Adipocyte (in vitro differentiated cells): Measurements from ENCODE around the gene ABHD17B.

Experiments used
- DNase-seq: peaks from one replicate; pipeline ENCODE4 v3.0.0-alpha.2; 2015; ENCODE audit warnings: low read depth
- H3K27me3 ChIP-seq: replicated peaks from 2 replicates; pipeline ENCODE4 v1.7.0; 2013; ENCODE audit warnings: mild to moderate bottlenecking, low read length, moderate library complexity; ENCODE audit not compliant: control insufficient read depth, insufficient read depth
- H3K36me3 ChIP-seq: 2 replicates; pipeline ENCODE4 v1.7.0; 2013; ENCODE audit warnings: low read length, mild to moderate bottlenecking, moderate library complexity; ENCODE audit not compliant: control insufficient read depth, insufficient read depth, severe bottlenecking
- H3K4me1 ChIP-seq: 2 replicates; pipeline ENCODE4 v1.7.0; 2013; ENCODE audit warnings: mild to moderate bottlenecking, low read length, moderate library complexity; ENCODE audit not compliant: control insufficient read depth, insufficient read depth
- H3K4me3 ChIP-seq: 2 replicates; pipeline ENCODE4 v1.7.0; 2013; ENCODE audit warnings: mild to moderate bottlenecking, low read length, moderate library complexity
- H3K9ac ChIP-seq: 2 replicates; pipeline ENCODE4 v1.7.0; 2013; ENCODE audit warnings: mild to moderate bottlenecking, low read length, moderate library complexity
- H3K9me3 ChIP-seq: 2 replicates; pipeline ENCODE4 v1.7.0; 2013; ENCODE audit warnings: mild to moderate bottlenecking, low read length, moderate library complexity; ENCODE audit not compliant: control insufficient read depth

Gene ABHD17B

DNA sequence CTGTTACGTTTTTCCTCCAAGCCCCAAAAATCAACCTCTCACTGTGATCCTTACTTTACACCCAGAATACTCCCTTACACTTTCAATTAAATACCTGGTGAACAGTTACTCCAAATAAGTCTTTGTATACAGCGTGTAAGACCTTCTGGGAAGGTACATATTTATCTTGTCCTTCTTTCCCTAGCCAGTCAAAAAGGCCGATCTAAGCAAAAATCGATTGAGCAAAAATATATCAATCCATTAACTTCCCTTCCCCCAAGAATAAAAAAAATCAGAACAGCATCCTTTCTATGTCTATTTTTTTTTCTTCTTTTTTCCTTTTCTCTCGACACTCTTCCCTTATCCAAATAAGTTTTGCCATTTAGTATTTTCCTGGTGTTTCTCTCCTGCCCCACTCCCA, 71.3 kb downstream of the ABHD17B start:
- H3K9ac ChIP-seq, result no peak overlapping the region
- H3K4me3 ChIP-seq, result no peak overlapping the region
- H3K4me1 ChIP-seq, result no peaks in the 10 kb centered on the region
- no peak for DNase-seq
- no peaks in the 10 kb centered on the region for H3K36me3 ChIP-seq
- H3K27me3 ChIP-seq, result no peaks in the 10 kb centered on the region
- H3K9me3 ChIP-seq, result peaks cover 1% of the 10 kb centered on the region

- no peak overlapping the region for H3K9ac ChIP-seq
- no peak for DNase-seq
- no peaks in the 10 kb centered on the region for H3K36me3 ChIP-seq
- H3K9me3 ChIP-seq, result peaks cover 6% of the 10 kb centered on the region
- H3K4me3 ChIP-seq, result no peak overlapping the region
- H3K27me3 ChIP-seq, result no peaks in the 10 kb centered on the region
- H3K4me1 ChIP-seq, result no peaks in the 10 kb centered on the region
Measured at GRCh38 chr9:71835596-71835995, 75.4 kb downstream of the ABHD17B start.

DNA sequence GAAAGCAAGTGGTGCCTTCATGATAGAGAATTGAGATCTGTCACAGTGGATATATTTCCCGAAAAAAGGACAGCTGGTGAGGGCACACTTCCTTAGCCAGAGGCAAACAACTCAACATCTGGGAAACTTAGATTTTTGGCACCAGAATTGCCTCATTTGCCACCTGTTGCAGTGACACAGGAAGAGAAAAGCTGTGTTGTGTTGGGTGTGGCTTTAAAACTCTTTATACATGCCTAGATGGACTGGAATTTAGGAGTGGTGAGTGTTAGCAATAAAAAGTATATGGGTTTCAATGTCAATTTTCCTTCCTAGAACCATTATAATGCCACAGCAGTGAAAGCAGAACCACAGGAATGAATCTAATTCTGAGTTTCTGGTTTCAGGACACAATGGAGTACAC, 80.1 kb downstream of the ABHD17B start:
- Histone ChIP-seq H3K4me1 (no peaks in the 10 kb centered on the region), H3K27me3 (no peaks in the 10 kb centered on the region), H3K36me3 (no peaks in the 10 kb centered on the region), H3K9ac (no peak overlapping the region), H3K4me3 (no peak overlapping the region), H3K9me3 (peaks cover 6% of the 10 kb centered on the region)
- peak; percentile 10 for DNase-seq

DNA sequence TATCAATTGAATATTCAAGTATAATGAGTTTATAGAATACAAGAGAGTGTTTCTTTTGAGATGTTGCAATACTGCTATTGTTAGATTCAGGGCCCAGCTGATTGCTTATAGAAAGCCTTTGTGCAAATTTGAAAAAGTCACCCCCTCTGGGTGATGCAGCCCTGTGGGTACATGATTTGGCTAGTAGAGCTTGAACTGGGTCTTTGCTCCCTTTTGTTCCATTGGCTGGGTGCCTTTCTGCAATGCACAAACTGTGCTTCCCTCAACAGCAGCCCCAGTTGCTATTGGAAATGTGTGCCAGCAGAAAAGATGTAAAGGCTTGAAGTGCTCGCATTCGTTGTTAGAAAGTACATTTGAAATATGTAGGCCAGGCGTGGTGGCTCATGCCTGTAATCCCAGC, 80.8 kb downstream of the ABHD17B start:
- H3K4me3 ChIP-seq, result no peak overlapping the region
- no peaks in the 10 kb centered on the region for H3K4me1 ChIP-seq
- peaks cover 6% of the 10 kb centered on the region for H3K9me3 ChIP-seq
- H3K27me3 ChIP-seq, result no peaks in the 10 kb centered on the region
- no peaks in the 10 kb centered on the region for H3K36me3 ChIP-seq
- H3K9ac ChIP-seq, result no peak overlapping the region
- no peak for DNase-seq

GRCh38 chr9:71826279-71826678, 84.7 kb downstream of the ABHD17B start:
- no peaks in the 10 kb centered on the region for H3K36me3 ChIP-seq
- H3K4me1 ChIP-seq, result no peaks in the 10 kb centered on the region
- H3K27me3 ChIP-seq, result no peaks in the 10 kb centered on the region
- no peak overlapping the region for H3K4me3 ChIP-seq
- no peak for DNase-seq
- H3K9me3 ChIP-seq, result no peaks in the 10 kb centered on the region
- H3K9ac ChIP-seq, result no peak overlapping the region

GRCh38 chr9:71824257-71824656, 86.7 kb downstream of the ABHD17B start:
- no peak for DNase-seq
- H3K4me3 ChIP-seq, result no peak overlapping the region
- H3K27me3 ChIP-seq, result no peaks in the 10 kb centered on the region
- no peaks in the 10 kb centered on the region for H3K9me3 ChIP-seq
- peaks cover 8% of the 10 kb centered on the region for H3K4me1 ChIP-seq
- no peak overlapping the region for H3K9ac ChIP-seq
- H3K36me3 ChIP-seq, result no peaks in the 10 kb centered on the region

DNA sequence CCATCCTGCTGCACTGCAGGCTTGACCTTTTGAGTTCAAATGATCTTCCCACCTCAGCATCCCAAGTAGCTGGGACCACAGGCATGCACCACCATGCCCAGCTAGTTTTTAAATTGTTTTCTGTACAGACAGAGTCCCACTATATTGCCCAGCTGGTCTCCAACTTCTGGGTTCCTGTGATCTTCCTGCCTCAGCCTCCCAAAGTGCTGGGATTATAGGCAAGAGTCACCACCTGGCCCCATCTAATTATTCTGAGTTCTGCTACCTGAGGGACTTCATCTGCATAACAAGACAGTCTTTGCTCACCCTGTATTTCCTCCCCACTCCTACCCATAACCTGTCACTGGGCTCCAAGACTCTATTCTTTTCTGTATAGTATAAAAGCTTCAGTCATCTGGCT, 88.1 kb downstream of the ABHD17B start:
- no peaks in the 10 kb centered on the region for H3K36me3 ChIP-seq
- H3K9me3 ChIP-seq, result no peaks in the 10 kb centered on the region
- no peak overlapping the region for H3K9ac ChIP-seq
- no peak for DNase-seq
- H3K4me1 ChIP-seq, result peaks cover 8% of the 10 kb centered on the region
- H3K27me3 ChIP-seq, result no peaks in the 10 kb centered on the region
- no peak overlapping the region for H3K4me3 ChIP-seq

- Histone ChIP-seq H3K9ac (no peak overlapping the region), H3K9me3 (no peaks in the 10 kb centered on the region), H3K4me1 (peaks cover 8% of the 10 kb centered on the region), H3K27me3 (no peaks in the 10 kb centered on the region), H3K4me3 (no peak overlapping the region), H3K36me3 (no peaks in the 10 kb centered on the region)
- no peak for DNase-seq
Measured at GRCh38 chr9:71822456-71822855, 88.5 kb downstream of the ABHD17B start.

DNA sequence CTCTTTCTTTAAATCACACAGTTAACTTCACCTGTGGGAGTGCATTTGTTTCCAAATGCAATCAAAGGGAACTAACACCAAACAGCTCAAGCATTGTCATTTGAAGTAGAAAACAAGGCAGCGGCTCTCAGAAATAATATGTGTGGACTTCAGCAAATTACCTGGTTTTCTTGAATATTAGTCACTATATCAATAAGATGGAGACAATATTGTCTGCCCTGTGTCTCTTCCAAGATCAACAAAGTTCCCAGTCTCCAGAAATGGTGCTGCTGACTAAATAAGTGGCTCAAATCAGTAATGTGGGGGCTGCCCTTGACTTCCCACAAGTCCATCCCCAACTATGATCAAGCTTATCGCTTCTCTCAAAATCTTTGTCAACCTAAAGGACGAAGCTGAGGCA, 89.6 kb downstream of the ABHD17B start:
- H3K36me3 ChIP-seq, result no peaks in the 10 kb centered on the region
- peaks cover 8% of the 10 kb centered on the region for H3K4me1 ChIP-seq
- no peak overlapping the region for H3K4me3 ChIP-seq
- no peak for DNase-seq
- H3K9ac ChIP-seq, result no peak overlapping the region
- no peaks in the 10 kb centered on the region for H3K27me3 ChIP-seq
- no peaks in the 10 kb centered on the region for H3K9me3 ChIP-seq

DNA sequence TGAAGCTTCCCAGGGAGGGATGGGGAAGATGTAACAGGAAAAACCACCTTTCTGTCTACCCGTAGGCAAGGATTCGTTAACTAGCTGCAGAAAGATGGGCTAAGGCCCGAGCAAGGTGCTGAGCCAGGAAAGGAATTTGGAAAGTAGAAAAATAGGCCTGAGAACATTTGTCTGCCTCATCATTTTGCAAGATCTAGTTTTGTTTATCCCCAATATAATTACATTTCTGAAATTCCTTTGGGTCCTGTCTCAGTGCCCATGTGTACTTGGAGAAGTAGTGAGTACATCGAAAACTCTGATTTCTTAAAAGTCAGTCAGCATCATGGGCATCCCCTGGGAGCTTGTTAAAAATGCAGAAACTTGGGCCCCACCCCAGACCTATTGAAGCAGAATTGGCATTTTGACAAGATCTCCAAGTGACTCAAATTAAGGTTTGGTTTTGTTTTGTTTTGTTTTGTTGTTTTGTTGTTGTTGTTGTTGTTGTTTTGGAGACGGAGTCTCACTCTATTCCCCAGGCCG, 90.5 kb downstream of the ABHD17B start:
- H3K36me3 ChIP-seq, result no peaks in the 10 kb centered on the region
- H3K9me3 ChIP-seq, result no peaks in the 10 kb centered on the region
- H3K9ac ChIP-seq, result no peak overlapping the region
- H3K4me1 ChIP-seq, result peaks cover 8% of the 10 kb centered on the region
- H3K27me3 ChIP-seq, result no peaks in the 10 kb centered on the region
- H3K4me3 ChIP-seq, result no peak overlapping the region
- peak; percentile 25 for DNase-seq

GRCh38 chr9:71819115-71819739, 91.8 kb downstream of the ABHD17B start:
- Histone ChIP-seq H3K9me3 (no peaks in the 10 kb centered on the region), H3K4me3 (no peak overlapping the region), H3K4me1 (peaks cover 18% of the 10 kb centered on the region), H3K9ac (no peak overlapping the region), H3K27me3 (no peaks in the 10 kb centered on the region), H3K36me3 (no peaks in the 10 kb centered on the region)
- peak; percentile 80 for DNase-seq

DNA sequence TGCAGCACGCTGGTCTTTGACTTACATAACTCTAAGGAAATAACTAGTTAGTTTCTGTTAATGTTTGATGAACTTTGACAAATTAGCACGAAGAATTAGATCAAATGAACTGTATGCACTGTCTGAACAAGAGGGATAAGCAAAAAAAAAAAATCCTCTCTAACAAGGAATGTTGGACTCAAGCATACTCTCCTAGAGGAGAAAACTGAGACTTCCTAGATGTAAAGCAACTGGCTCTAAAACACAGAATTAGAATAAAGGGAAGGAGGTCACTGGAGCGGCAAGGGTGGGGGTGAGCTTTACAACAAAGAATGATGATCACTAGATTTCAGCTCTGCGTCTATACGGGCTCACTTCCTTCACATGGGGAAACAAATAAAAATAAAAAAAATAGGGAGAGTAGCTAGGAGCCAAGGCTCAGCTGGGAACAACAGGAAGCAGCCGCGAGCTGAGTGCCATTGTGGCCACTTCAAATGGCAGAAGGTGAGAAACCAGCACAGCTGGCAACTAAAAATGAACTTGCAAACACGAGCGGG, 94.0 kb downstream of the ABHD17B start:
- H3K36me3 ChIP-seq, result no peaks in the 10 kb centered on the region
- no peaks in the 10 kb centered on the region for H3K9me3 ChIP-seq
- H3K27me3 ChIP-seq, result no peaks in the 10 kb centered on the region
- H3K9ac ChIP-seq, result no peak overlapping the region
- no peak overlapping the region for H3K4me3 ChIP-seq
- DNase-seq, result no peak
- H3K4me1 ChIP-seq, result peaks cover 35% of the 10 kb centered on the region
